NK-92 (cell line): Measurements from ENCODE around the gene MAPK8IP3.

Experiments
- DNase-seq: peaks from one replicate; lab custom pipeline; 2025; ENCODE audit not compliant: unreplicated experiment; lab: John Stamatoyannopoulos, UW

MAPK8IP3 gene

GRCh38 chr16:1762196-1762878 is 56.3 kb downstream of the MAPK8IP3 start:
- DNase-seq = no peak

- DNase-seq = no peak
Measured at GRCh38 chr16:1762879-1763520, 57.0 kb downstream of the MAPK8IP3 start.

GRCh38 chr16:1763521-1764511 is 57.8 kb downstream of the MAPK8IP3 start:
- no peak for DNase-seq

GRCh38 chr16:1764971-1765370 is 59.0 kb downstream of the MAPK8IP3 start:
- DNase-seq = no peak

GRCh38 chr16:1765826-1766225 is 59.8 kb downstream of the MAPK8IP3 start:
- DNase-seq = no peak

GRCh38 chr16:1766231-1766630 is 60.2 kb downstream of the MAPK8IP3 start:
- DNase-seq = no peak

GRCh38 chr16:1766701-1767100 is 60.7 kb downstream of the MAPK8IP3 start:
- no peak for DNase-seq

GRCh38 chr16:1767116-1767994 is 61.4 kb downstream of the MAPK8IP3 start:
- no peak for DNase-seq

- DNase-seq = no peak
Measured at GRCh38 chr16:1768061-1768766, 62.2 kb downstream of the MAPK8IP3 start.

GRCh38 chr16:1768767-1769401 is 62.9 kb downstream of the MAPK8IP3 start:
- DNase-seq = no peak

GRCh38 chr16:1769402-1770300 is 63.7 kb downstream of the MAPK8IP3 start:
- DNase-seq = no peak

GRCh38 chr16:1770328-1771187 is 64.6 kb downstream of the MAPK8IP3 start:
- no peak for DNase-seq

- no peak for DNase-seq
Measured at GRCh38 chr16:1771188-1771863, 65.3 kb downstream of the MAPK8IP3 start, which contains the start of gene NME3. Gene NME3 (minus strand): TSS chr16:1771543. CDS start chr16:1771534, 9 bp downstream.

GRCh38 chr16:1771864-1772361 is 65.9 kb downstream of the MAPK8IP3 start:
- no peak for DNase-seq

- no peak for DNase-seq
Measured at GRCh38 chr16:1772362-1772907, 66.4 kb downstream of the MAPK8IP3 start, which contains the start of gene EME2. Gene EME2 (plus strand): TSS chr16:1772810. CDS start chr16:1773228, 418 bp downstream.
